ENCODE measurements around the gene CFAP221.

DNA sequence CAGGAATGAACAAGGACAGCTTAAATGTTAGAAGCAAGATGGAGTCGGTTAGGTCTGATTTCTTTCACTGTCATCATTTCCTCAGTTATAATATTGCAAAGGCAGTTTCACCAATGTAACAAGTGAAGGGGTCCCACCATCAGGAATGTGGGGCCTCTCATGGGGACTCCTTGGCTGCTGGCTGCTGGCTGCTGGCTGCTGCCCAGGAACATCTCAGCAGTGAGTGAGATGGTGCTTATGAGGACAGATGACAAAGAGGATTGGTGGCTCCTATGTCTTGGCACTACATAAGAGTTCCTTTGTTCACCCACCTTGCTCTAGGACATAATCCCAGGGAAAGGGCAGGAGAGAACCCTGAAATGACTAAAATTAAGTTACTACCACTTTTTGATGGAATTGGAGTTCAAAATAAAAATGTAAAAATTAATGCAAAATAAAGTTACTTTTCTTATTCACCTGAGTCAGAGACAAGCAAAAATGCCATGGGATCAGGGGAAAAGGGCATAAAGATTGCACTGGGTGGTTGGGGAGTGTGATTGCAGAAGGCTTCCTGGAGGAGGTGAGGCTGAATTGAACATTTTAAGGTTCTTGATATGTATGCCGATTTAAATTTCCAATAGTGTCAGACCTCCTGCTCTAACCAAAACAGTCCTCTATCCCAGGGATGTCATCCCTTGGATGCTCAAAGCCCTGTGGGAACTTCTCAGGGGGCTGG is 158.1 kb downstream of the CFAP221 start:
- no peak for TF ChIP-seq POLR2A (IDR thresholded peaks at IDR 0.05)
- TF ChIP-seq EP300 (IDR thresholded peaks at IDR 0.05): no peak
- TF ChIP-seq, protein P1, sequence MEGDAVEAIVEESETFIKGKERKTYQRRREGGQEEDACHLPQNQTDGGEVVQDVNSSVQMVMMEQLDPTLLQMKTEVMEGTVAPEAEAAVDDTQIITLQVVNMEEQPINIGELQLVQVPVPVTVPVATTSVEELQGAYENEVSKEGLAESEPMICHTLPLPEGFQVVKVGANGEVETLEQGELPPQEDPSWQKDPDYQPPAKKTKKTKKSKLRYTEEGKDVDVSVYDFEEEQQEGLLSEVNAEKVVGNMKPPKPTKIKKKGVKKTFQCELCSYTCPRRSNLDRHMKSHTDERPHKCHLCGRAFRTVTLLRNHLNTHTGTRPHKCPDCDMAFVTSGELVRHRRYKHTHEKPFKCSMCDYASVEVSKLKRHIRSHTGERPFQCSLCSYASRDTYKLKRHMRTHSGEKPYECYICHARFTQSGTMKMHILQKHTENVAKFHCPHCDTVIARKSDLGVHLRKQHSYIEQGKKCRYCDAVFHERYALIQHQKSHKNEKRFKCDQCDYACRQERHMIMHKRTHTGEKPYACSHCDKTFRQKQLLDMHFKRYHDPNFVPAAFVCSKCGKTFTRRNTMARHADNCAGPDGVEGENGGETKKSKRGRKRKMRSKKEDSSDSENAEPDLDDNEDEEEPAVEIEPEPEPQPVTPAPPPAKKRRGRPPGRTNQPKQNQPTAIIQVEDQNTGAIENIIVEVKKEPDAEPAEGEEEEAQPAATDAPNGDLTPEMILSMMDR (IDR thresholded peaks at IDR 0.05): no peak
- no peak for TF ChIP-seq POLR2AphosphoS5 (IDR thresholded peaks at IDR 0.05)

Measured in gastroesophageal sphincter (tissue), 3 donors.